ENCODE measurements around the gene DTX1. TPM values are rescaled to one million over a fixed set of nuclear protein-coding genes. Genes with fewer than 3 reads are reported as not detected.
A peak's percentile ranks its signal among the peaks of the same experiment; 100 is the strongest.

The DTX1 gene
- total RNA-seq, 1 experiment from 2014 or later = 227 TPM

- no peaks in the 10 kb centered on the region for H4K20me1 ChIP-seq (ENCODE audit: insufficient read depth, low read depth, low read length)
- peaks cover 69% of the 10 kb centered on the region for H3K4me1 ChIP-seq (ENCODE audit: low read length)
- H3K9me3 ChIP-seq (ENCODE audit: low read length) = no peaks in the 10 kb centered on the region
- no peak for DNase-seq
- H3K4me3 ChIP-seq (ENCODE audit: low read length) = no peak overlapping the region
- no peaks in the 10 kb centered on the region for H3K79me2 ChIP-seq (ENCODE audit: low read length)
- H3K9me2 ChIP-seq (replicated peaks; ENCODE audit: insufficient read depth, low read length) = no peaks in the 10 kb centered on the region
- H3K36me3 ChIP-seq (ENCODE audit: insufficient read depth, low read length) = no peaks in the 10 kb centered on the region
- H3K9ac ChIP-seq (ENCODE audit: low read length) = no peak overlapping the region
- H2AFZ ChIP-seq (ENCODE audit: low read length) = no peak overlapping the region
- no peak overlapping the region for H3K27ac ChIP-seq (ENCODE audit: low read length)
- H3K4me2 ChIP-seq (ENCODE audit: low read depth, low read length, poor library complexity, severe bottlenecking) = no peak overlapping the region
- H3K27me3 ChIP-seq (ENCODE audit: low read length) = no peaks in the 10 kb centered on the region
Measured at GRCh38 chr12:113133036-113133435, 76.5 kb downstream of the DTX1 start.

GRCh38 chr12:113133666-113134065 is 77.1 kb downstream of the DTX1 start:
- no peaks in the 10 kb centered on the region for H4K20me1 ChIP-seq (ENCODE audit: insufficient read depth, low read depth, low read length)
- peak overlapping the region; percentile 80 for H3K4me2 ChIP-seq (ENCODE audit: low read depth, low read length, poor library complexity, severe bottlenecking)
- H3K27me3 ChIP-seq (ENCODE audit: low read length) = no peaks in the 10 kb centered on the region
- H3K27ac ChIP-seq (ENCODE audit: low read length) = no peak overlapping the region
- H3K9me2 ChIP-seq (replicated peaks; ENCODE audit: insufficient read depth, low read length) = no peaks in the 10 kb centered on the region
- H3K4me1 ChIP-seq (ENCODE audit: low read length) = peaks cover 65% of the 10 kb centered on the region
- H3K4me3 ChIP-seq (ENCODE audit: low read length) = peak overlapping the region; percentile 62; the same call in 1 of the 2 replicates
- no peaks in the 10 kb centered on the region for H3K9me3 ChIP-seq (ENCODE audit: low read length)
- H3K9ac ChIP-seq (ENCODE audit: low read length) = 0 out of 2 replicates have a peak overlapping the region, but pooled peaks have one; percentile 63
- no peaks in the 10 kb centered on the region for H3K36me3 ChIP-seq (ENCODE audit: insufficient read depth, low read length)
- no peak for DNase-seq
- no peaks in the 10 kb centered on the region for H3K79me2 ChIP-seq (ENCODE audit: low read length)
- no peak overlapping the region for H2AFZ ChIP-seq (ENCODE audit: low read length)

GRCh38 chr12:113134071-113134470 is 77.5 kb downstream of the DTX1 start:
- H3K4me2 ChIP-seq (ENCODE audit: low read depth, low read length, poor library complexity, severe bottlenecking) = peak overlapping the region; percentile 80
- H3K9me2 ChIP-seq (replicated peaks; ENCODE audit: insufficient read depth, low read length) = no peaks in the 10 kb centered on the region
- H3K79me2 ChIP-seq (ENCODE audit: low read length) = no peaks in the 10 kb centered on the region
- no peaks in the 10 kb centered on the region for H4K20me1 ChIP-seq (ENCODE audit: insufficient read depth, low read depth, low read length)
- H2AFZ ChIP-seq (ENCODE audit: low read length) = no peak overlapping the region
- no peaks in the 10 kb centered on the region for H3K9me3 ChIP-seq (ENCODE audit: low read length)
- no peak overlapping the region for H3K27ac ChIP-seq (ENCODE audit: low read length)
- no peak for DNase-seq
- no peaks in the 10 kb centered on the region for H3K36me3 ChIP-seq (ENCODE audit: insufficient read depth, low read length)
- peaks cover 61% of the 10 kb centered on the region for H3K4me1 ChIP-seq (ENCODE audit: low read length)
- H3K4me3 ChIP-seq (ENCODE audit: low read length) = peak overlapping the region; percentile 62; the same call in 1 of the 2 replicates
- H3K27me3 ChIP-seq (ENCODE audit: low read length) = no peaks in the 10 kb centered on the region
- H3K9ac ChIP-seq (ENCODE audit: low read length) = peak overlapping the region; percentile 63; the same call in 1 of the 2 replicates

GRCh38 chr12:113134521-113134951 is 78.0 kb downstream of the DTX1 start:
- H3K4me3 ChIP-seq (ENCODE audit: low read length) = peak overlapping the region; percentile 62; the same call in 1 of the 2 replicates
- no peaks in the 10 kb centered on the region for H3K9me3 ChIP-seq (ENCODE audit: low read length)
- peak overlapping the region; percentile 80 for H3K4me2 ChIP-seq (ENCODE audit: low read depth, low read length, poor library complexity, severe bottlenecking)
- H3K9me2 ChIP-seq (replicated peaks; ENCODE audit: insufficient read depth, low read length) = no peaks in the 10 kb centered on the region
- no peaks in the 10 kb centered on the region for H3K36me3 ChIP-seq (ENCODE audit: insufficient read depth, low read length)
- H3K79me2 ChIP-seq (ENCODE audit: low read length) = no peaks in the 10 kb centered on the region
- no peaks in the 10 kb centered on the region for H3K27me3 ChIP-seq (ENCODE audit: low read length)
- DNase-seq = no peak
- no peaks in the 10 kb centered on the region for H4K20me1 ChIP-seq (ENCODE audit: insufficient read depth, low read depth, low read length)
- H2AFZ ChIP-seq (ENCODE audit: low read length) = no peak overlapping the region
- H3K27ac ChIP-seq (ENCODE audit: low read length) = no peak overlapping the region
- H3K4me1 ChIP-seq (ENCODE audit: low read length) = peaks cover 56% of the 10 kb centered on the region
- H3K9ac ChIP-seq (ENCODE audit: low read length) = peak overlapping the region; percentile 63

GRCh38 chr12:113135178-113136127 is 78.9 kb downstream of the DTX1 start, which contains the start of gene RASAL1:
Gene RASAL1, minus strand, starts transcription at chr12:113135761. Its CDS starts 299 bp downstream, at chr12:113135462.
- H3K79me2 ChIP-seq (ENCODE audit: low read length) = no peaks in the 10 kb centered on the region
- peak within 1 kb of the TSS; percentile 62 for H3K4me3 ChIP-seq (ENCODE audit: low read length)
- H3K4me2 ChIP-seq (ENCODE audit: low read depth, low read length, poor library complexity, severe bottlenecking) = peak within 1 kb of the TSS; percentile 80
- H2AFZ ChIP-seq (ENCODE audit: low read length) = peak within 1 kb of the TSS; percentile 90; the same call in 1 of the 2 replicates
- no peaks in the 10 kb centered on the region for H3K9me2 ChIP-seq (replicated peaks; ENCODE audit: insufficient read depth, low read length)
- no peaks in the 10 kb centered on the region for H4K20me1 ChIP-seq (ENCODE audit: insufficient read depth, low read depth, low read length)
- H3K27me3 ChIP-seq (ENCODE audit: low read length) = no peaks in the 10 kb centered on the region
- H3K27ac ChIP-seq (ENCODE audit: low read length) = no peak within 1 kb of the TSS
- DNase-seq = peak; percentile 96
- no peaks in the 10 kb centered on the region for H3K36me3 ChIP-seq (ENCODE audit: insufficient read depth, low read length)
- peaks cover 47% of the 10 kb centered on the region for H3K4me1 ChIP-seq (ENCODE audit: low read length)
- H3K9me3 ChIP-seq (ENCODE audit: low read length) = no peaks in the 10 kb centered on the region
- H3K9ac ChIP-seq (ENCODE audit: low read length) = peak within 1 kb of the TSS; percentile 63

GRCh38 chr12:113136128-113136989 is 79.8 kb downstream of the DTX1 start:
- H3K27ac ChIP-seq (ENCODE audit: low read length) = no peak overlapping the region
- H3K4me3 ChIP-seq (ENCODE audit: low read length) = peak overlapping the region; percentile 62
- no peaks in the 10 kb centered on the region for H3K9me3 ChIP-seq (ENCODE audit: low read length)
- no peaks in the 10 kb centered on the region for H3K79me2 ChIP-seq (ENCODE audit: low read length)
- peak overlapping the region; percentile 41; the same call in 1 of the 2 replicates for H3K9ac ChIP-seq (ENCODE audit: low read length)
- peaks cover 38% of the 10 kb centered on the region for H3K4me1 ChIP-seq (ENCODE audit: low read length)
- no peaks in the 10 kb centered on the region for H3K9me2 ChIP-seq (replicated peaks; ENCODE audit: insufficient read depth, low read length)
- H3K27me3 ChIP-seq (ENCODE audit: low read length) = no peaks in the 10 kb centered on the region
- H4K20me1 ChIP-seq (ENCODE audit: insufficient read depth, low read depth, low read length) = no peaks in the 10 kb centered on the region
- peak; percentile 72 for DNase-seq
- peak overlapping the region; percentile 90; the same call in 1 of the 2 replicates for H2AFZ ChIP-seq (ENCODE audit: low read length)
- no peaks in the 10 kb centered on the region for H3K36me3 ChIP-seq (ENCODE audit: insufficient read depth, low read length)
- peak overlapping the region; percentile 80 for H3K4me2 ChIP-seq (ENCODE audit: low read depth, low read length, poor library complexity, severe bottlenecking)

- no peaks in the 10 kb centered on the region for H3K36me3 ChIP-seq (ENCODE audit: insufficient read depth, low read length)
- no peak overlapping the region for H3K4me2 ChIP-seq (ENCODE audit: low read depth, low read length, poor library complexity, severe bottlenecking)
- DNase-seq = no peak
- no peak overlapping the region for H2AFZ ChIP-seq (ENCODE audit: low read length)
- H3K27me3 ChIP-seq (ENCODE audit: low read length) = no peaks in the 10 kb centered on the region
- H4K20me1 ChIP-seq (ENCODE audit: insufficient read depth, low read depth, low read length) = no peaks in the 10 kb centered on the region
- H3K9me2 ChIP-seq (replicated peaks; ENCODE audit: insufficient read depth, low read length) = no peaks in the 10 kb centered on the region
- H3K9me3 ChIP-seq (ENCODE audit: low read length) = no peaks in the 10 kb centered on the region
- no peak overlapping the region for H3K4me3 ChIP-seq (ENCODE audit: low read length)
- H3K79me2 ChIP-seq (ENCODE audit: low read length) = no peaks in the 10 kb centered on the region
- no peak overlapping the region for H3K27ac ChIP-seq (ENCODE audit: low read length)
- H3K4me1 ChIP-seq (ENCODE audit: low read length) = peaks cover 38% of the 10 kb centered on the region
- H3K9ac ChIP-seq (ENCODE audit: low read length) = no peak overlapping the region
Measured at GRCh38 chr12:113136990-113137511, 80.5 kb downstream of the DTX1 start.
